Brain microvascular endothelial cell (primary cell): ENCODE data around the gene SQOR.

Experiments
- DNase-seq: peaks from one replicate; pipeline ENCODE4 v3.0.0-alpha.2; 2020
- H3K27ac ChIP-seq: fragments of 250-450 bp; sonication (Bioruptor Pico); 2 replicates; pipeline ENCODE4 v1.5.1; 2020; ENCODE audit warnings: mild to moderate bottlenecking, moderate library complexity
- H3K27me3 ChIP-seq: fragments of 250-450 bp; sonication (Bioruptor Pico); replicated peaks from 2 replicates; pipeline ENCODE4 v1.5.1; 2020; ENCODE audit warnings: mild to moderate bottlenecking
- H3K36me3 ChIP-seq: fragments of 250-450 bp; sonication (Bioruptor Pico); replicated peaks from 2 replicates; pipeline ENCODE4 v1.5.1; 2020; ENCODE audit warnings: mild to moderate bottlenecking
- H3K4me3 ChIP-seq: 2 replicates; pipeline ENCODE4 v1.5.1; 2011; ENCODE audit warnings: low read depth, mild to moderate bottlenecking, control low read depth, low read length, moderate library complexity
- CTCF ChIP-seq: IDR thresholded peaks from 2 replicates; pipeline ENCODE4 v1.5.1; 2011; ENCODE audit warnings: low read depth, mild to moderate bottlenecking, moderate library complexity, low read length, control low read depth, inconsistent platforms; ENCODE audit errors: missing control alignments
- in situ Hi-C: cut with HindIII; loops from 2 replicates; pipeline ENCODE4 v1.10.0; 2017; ENCODE audit warnings: low sequenced_read_pairs, low pct_ligation_motif_present

The SQOR gene

GRCh38 chr15:45641999-45642932 lies 7.4 kb downstream of the SQOR start:
- peak; percentile 85 for DNase-seq
- H3K27ac ChIP-seq, result peak overlapping the region; percentile 95

GRCh38 chr15:45644437-45644836 lies 9.6 kb downstream of the SQOR start:
- in situ Hi-C loops, result no loop called here
- Histone ChIP-seq H3K36me3 (no peaks in the 10 kb centered on the region), H3K27ac (no peak overlapping the region), H3K4me3 (no peak overlapping the region), H3K27me3 (no peaks in the 10 kb centered on the region)
- DNase-seq, result no peak
- no peak for TF ChIP-seq CTCF

More at GRCh38 chr15:45641999-45642932, 7.4 kb downstream of the SQOR start:
- Histone ChIP-seq H3K4me3 (no peak overlapping the region), H3K36me3 (no peaks in the 10 kb centered on the region), H3K27me3 (no peaks in the 10 kb centered on the region)
- in situ Hi-C loops, result no loop called here
- no peak for TF ChIP-seq CTCF

GRCh38 chr15:45645026-45645980 lies 10.5 kb downstream of the SQOR start:
- DNase-seq, result peak; percentile 75
- H3K4me3 ChIP-seq, result no peak overlapping the region
- TF ChIP-seq CTCF, result no peak
- no peaks in the 10 kb centered on the region for H3K27me3 ChIP-seq
- in situ Hi-C loops, result no loop called here
- H3K27ac ChIP-seq, result peak overlapping the region; percentile 80
- H3K36me3 ChIP-seq, result no peaks in the 10 kb centered on the region

GRCh38 chr15:45646220-45646619 lies 11.4 kb downstream of the SQOR start:
- no peaks in the 10 kb centered on the region for H3K36me3 ChIP-seq
- H3K4me3 ChIP-seq, result no peak overlapping the region
- in situ Hi-C loops, result no loop called here
- H3K27ac ChIP-seq, result peak overlapping the region; percentile 80
- DNase-seq, result peak; percentile 60
- no peak for TF ChIP-seq CTCF
- no peaks in the 10 kb centered on the region for H3K27me3 ChIP-seq

GRCh38 chr15:45647828-45648227 lies 13.0 kb downstream of the SQOR start:
- H3K27me3 ChIP-seq, result no peaks in the 10 kb centered on the region
- in situ Hi-C loops, result no loop called here
- no peaks in the 10 kb centered on the region for H3K36me3 ChIP-seq
- no peak overlapping the region for H3K27ac ChIP-seq
- TF ChIP-seq CTCF, result no peak
- DNase-seq, result no peak
- no peak overlapping the region for H3K4me3 ChIP-seq
